Activated naive CD4-positive, alpha-beta T cell treated with Interleukin-2 at 50 U/mL for 16 hours (primary cell): ENCODE data around the gene SCD5.
A peak's percentile ranks its signal among the peaks of the same experiment; 100 is the strongest.
"Not testable (repeated sequence)": the region's sequence is repeated elsewhere in the genome, so short reads cannot be mapped to it uniquely, and the experiment has no call there.

Experiments
- DNase-seq: peaks from one replicate; pipeline ENCODE4 v3.0.0-alpha.2; 2020

The SCD5 gene

GRCh38 chr4:82798168-82799005 is at the start of gene SCD5:
SCD5 (minus strand) TSS chr4:82798796; CDS start chr4:82798537, 259 bp downstream.
- peak; percentile 14 for DNase-seq

GRCh38 chr4:82842593-82842992 is 44.0 kb upstream of the SCD5 start:
- no peak for DNase-seq

GRCh38 chr4:82839624-82840023 is 41.0 kb upstream of the SCD5 start:
- DNase-seq, result no peak

GRCh38 chr4:82833696-82834313 is 35.2 kb upstream of the SCD5 start:
- DNase-seq, result no peak

- DNase-seq, result not testable (repeated sequence)
Observed at GRCh38 chr4:82833060-82833459, 34.5 kb upstream of the SCD5 start.

- no peak for DNase-seq
Observed at GRCh38 chr4:82825425-82825824, 26.8 kb upstream of the SCD5 start.

- DNase-seq, result no peak
Observed at GRCh38 chr4:82823062-82823461, 24.5 kb upstream of the SCD5 start.

- no peak for DNase-seq
Observed at GRCh38 chr4:82820689-82821088, 22.1 kb upstream of the SCD5 start.

GRCh38 chr4:82818664-82819662 is 20.4 kb upstream of the SCD5 start:
- DNase-seq, result no peak

- DNase-seq, result not testable (repeated sequence)
Observed at GRCh38 chr4:82816874-82817273, 18.3 kb upstream of the SCD5 start.

- no peak for DNase-seq
Observed at GRCh38 chr4:82814034-82814433, 15.4 kb upstream of the SCD5 start.

- DNase-seq, result no peak
Observed at GRCh38 chr4:82811838-82812341, 13.3 kb upstream of the SCD5 start.

- DNase-seq, result no peak
Observed at GRCh38 chr4:82811392-82811791, 12.8 kb upstream of the SCD5 start.

GRCh38 chr4:82810176-82810575 is 11.6 kb upstream of the SCD5 start:
- no peak for DNase-seq

- DNase-seq, result no peak
Observed at GRCh38 chr4:82809619-82810018, 11.0 kb upstream of the SCD5 start.

- no peak for DNase-seq
Observed at GRCh38 chr4:82803746-82804145, 5.2 kb upstream of the SCD5 start.

GRCh38 chr4:82802911-82803310 is 4.3 kb upstream of the SCD5 start:
- DNase-seq, result no peak

- DNase-seq, result no peak
Observed at GRCh38 chr4:82801910-82802521, 3.4 kb upstream of the SCD5 start.

- DNase-seq, result no peak
Observed at GRCh38 chr4:82799006-82799881, 648 bp upstream of the SCD5 start.

- DNase-seq, result no peak
Observed at GRCh38 chr4:82797405-82798111, 1.0 kb downstream of the SCD5 start.

GRCh38 chr4:82797040-82797404 is 1.6 kb downstream of the SCD5 start:
- DNase-seq, result no peak
